HG03060 (cell line): ENCODE measurements around the gene PCGF6.

Experiments used
- ATAC-seq: cut with Tn5 transposase; IDR thresholded peaks from one replicate; pipeline ENCODE4 v1.9.1; 2021; ENCODE audit warnings: low read depth, moderate number of reproducible peaks; ENCODE audit not compliant: unreplicated experiment

Gene PCGF6

DNA sequence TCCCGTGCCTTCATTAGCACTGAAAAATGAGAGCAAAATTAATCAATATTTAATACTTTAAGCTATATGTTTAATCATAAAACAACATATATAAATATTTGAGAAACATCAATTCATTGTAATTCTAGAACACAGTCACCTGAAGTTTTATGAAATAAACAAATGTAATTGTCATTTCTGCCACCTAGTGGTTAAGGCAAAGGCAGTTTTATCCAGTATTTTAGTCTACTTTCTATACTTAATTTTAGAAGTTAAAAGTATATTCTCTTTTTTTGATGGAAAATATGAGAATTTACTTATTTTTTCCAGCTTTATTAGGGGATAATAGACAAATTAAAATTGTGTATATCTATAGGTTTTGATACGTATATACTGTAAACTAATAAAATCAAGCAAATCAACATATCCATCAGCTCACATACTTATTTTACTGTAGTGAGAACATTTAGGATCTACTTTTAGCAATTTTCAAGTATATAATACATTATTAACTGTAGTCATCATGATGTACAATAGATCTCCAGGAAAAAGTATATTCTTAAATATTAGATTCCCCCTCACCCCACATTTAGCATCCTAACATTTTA lies 16.9 kb downstream of the PCGF6 start:
- ATAC-seq, result no peak

DNA sequence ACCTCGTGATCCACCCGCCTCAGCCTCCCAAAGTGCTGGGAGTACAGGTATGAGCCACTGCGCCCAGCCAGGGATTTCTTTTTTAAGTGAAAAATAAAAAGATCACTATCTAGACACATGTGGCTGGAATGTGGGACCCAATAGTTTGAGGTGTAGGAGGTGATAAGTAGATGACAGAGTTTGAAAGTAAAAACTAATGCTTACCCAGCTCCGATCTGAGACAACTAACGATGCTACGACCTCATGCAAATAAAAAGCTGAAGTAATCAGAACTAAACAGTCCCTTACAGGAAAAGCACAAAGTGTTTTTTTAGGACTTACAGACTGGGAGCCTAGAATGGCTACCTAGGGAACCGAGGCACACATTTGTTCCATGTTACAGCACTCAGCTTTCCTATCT lies 23.0 kb downstream of the PCGF6 start:
- ATAC-seq, result no peak

DNA sequence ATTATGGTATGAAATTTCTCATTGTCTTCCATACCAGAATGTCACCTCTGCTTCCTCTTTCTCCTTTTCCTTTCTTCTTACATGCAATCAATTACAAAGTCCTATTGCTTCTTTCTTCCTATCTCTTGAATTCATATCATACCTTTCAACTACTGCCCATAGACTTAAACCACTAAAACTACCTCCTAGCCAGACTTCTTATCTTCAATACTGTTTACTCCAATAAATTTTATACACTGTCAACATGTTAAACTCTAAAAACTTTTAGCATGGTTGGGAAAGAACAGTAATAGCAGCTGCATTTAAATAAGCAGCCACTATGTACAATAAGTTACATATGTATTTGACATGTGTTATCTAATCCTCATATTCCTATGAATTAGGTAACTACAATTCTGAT lies 34.9 kb downstream of the PCGF6 start:
- ATAC-seq, result no peak

DNA sequence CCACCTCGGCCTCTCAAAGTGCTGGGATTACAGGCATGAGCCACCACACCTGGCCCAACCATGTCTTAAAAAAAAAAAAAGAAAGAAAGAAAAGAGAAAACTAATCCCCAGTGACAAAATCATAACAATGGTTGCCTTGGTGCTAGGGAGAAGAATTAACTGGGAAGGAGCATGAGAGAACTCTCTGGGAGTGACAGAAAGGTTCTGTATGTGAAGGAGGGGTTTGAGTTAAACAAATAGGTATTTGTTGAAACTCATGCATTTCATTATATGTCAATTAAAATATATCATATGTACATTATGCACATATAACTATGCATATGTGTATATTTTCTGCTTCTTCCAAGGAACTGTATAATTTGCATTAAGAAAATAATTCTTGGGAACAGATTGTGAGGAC lies 40.7 kb downstream of the PCGF6 start:
- ATAC-seq, result no peak

DNA sequence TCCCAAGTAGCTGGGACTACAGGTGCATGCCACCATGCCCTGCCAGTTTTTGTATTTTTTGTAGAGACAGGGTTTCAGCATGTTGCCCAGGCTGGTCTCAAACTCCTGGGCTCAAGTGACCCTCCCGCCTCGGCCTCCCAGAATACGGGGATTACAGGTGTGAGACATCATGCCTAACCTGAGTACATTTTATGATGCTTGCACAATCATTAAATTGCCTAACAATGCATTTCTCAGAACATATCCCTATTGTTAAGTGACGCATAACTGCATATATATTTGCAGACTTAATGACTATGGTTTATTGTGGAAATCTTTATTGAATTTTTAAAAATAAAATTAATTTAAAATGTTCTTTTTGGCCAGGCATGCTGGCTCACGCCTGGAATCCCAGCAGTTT lies 43.3 kb downstream of the PCGF6 start:
- ATAC-seq, result no peak

DNA sequence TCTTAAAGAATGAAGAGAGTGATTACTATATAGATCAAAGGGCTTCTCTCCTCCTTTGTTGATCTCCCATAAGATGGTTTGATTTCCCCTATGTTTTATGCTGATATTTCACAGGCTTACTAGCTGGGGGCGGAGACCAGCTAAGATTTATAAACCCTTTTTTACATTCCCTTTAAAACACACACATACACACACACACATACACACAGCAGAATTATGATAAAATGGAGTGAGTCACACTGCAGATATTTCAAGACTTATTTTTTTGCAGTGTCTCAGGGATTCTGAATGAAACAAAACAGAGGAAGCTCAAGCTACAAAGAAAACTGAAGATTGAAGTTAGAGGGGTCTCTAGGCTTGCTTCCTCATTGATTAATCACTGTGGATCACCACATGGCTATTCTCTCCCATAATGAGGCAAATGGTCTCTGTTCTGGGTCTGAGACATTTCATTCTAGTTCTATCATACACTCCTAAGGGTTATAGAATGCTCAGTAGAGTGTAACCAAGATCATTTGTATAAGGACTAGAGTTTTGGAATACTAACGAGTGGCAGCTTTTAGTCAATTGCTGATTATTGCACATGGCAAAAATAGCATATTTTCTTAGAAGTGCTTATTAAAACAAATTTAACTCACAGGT lies 55.4 kb downstream of the PCGF6 start:
- no peak for ATAC-seq

DNA sequence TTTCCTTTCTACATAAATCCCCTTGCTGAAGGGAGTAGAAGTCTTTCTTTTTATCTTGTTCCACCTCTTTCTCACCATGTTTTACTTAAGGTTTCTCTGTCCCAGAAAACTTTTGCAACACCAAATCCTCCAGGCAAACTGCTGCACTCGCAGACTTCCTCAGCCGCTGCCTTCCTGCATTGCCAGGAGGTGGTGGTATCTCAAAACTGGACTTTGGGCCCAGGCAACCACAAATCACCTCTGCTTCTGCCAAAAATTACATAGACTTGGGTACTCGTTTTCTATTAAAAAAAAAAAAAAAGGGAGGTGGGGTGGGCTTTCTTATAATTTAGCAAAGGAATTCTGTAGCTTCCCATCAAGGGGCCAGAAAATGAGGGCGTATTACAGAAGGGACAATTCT lies 59.4 kb downstream of the PCGF6 start:
- no peak for ATAC-seq

DNA sequence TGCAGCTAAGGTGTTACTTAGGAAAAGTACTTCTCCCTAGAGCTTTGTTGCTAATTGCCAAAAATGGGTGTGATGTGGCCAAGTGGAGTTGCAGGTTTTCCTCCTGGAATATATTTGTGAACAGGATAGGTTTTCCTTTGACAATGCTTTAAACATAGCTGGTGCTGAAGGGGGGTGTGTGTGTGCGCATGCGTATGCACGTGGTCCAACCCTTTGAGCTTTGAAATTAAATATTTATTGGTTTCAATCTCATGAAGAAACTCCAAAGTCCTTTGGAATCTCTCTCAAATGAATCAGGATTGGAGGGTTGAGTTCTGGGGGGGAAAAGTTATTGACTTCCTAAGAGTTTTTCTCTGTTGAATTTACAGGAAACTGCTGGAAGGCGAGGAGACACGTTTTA lies 62.9 kb downstream of the PCGF6 start:
- ATAC-seq, result no peak

DNA sequence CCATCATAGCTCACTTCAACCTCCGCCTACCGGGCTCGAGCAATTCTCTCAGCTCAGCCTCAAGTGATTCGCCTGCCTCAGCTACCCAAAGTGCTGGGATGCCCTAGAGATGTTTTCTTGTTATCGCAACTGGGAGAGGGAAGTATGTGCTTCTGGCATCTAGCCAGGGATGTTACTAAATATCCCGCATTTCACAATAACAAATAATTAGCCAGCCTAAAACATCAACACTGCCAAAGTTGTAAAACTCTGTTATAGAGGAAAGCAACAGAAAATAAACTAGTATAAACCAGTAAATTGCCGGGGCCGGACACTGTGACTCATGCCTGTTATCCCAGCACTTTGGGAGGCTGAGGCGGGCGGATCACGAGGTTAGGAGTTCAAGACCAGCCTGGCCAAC lies 66.8 kb downstream of the PCGF6 start:
- ATAC-seq, result no peak

DNA sequence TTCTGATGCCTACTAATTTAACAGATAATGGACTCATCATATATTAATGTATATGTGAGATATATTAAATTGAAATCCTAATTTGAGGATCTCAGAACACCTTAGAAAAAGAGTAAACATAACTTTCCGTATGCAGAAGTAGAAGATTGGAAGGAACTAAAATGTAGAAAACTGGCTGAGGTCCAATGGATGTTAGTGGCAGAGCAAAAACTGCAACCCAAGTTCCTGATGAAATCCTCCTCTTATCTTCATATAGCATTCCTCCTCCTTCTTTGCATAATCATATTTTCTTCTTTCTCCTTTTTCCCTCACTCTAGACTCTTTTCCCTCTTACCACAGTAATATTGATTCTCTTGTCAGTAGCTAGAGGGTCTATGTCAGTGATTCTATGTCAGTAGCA lies 68.0 kb downstream of the PCGF6 start:
- no peak for ATAC-seq

DNA sequence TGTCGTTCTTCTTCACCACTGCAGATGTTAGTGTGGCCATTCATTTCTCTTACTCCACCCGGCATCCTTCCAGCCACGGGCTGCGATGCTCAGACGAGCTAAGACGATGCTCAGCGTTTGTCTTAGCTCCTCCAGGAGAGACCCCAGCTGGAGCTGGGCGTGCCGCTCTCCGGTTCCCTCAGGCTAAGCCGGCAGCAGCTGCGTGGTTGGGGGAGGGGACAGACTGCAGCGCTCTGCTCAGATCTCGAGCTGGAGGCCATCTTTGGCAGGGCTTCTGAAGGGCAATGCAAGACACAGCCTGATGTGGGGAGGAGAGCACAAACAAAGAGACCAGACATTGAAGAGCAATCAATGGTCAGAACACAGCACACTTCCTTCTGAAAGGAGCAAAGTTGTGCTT lies 69.2 kb downstream of the PCGF6 start:
- ATAC-seq, result no peak

DNA sequence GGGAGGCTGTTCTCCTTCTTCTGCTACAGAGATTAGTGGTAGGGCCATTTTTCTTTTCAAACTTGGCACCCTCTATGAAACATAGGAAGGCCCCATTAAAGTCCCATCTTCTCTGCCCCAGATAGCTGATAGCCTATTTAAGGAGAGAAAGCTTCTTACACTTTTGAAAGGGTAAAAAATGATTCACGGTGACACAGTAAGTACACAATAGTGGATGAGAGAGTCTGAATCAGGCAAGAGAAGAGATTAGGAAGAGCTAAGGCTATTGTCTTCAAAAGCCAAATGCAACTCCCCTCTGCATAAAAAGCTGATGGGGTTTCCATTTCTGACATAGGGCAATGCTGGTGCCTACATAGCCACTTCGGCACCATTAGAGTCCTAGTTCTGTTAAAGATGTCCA lies 70.4 kb downstream of the PCGF6 start:
- no peak for ATAC-seq

DNA sequence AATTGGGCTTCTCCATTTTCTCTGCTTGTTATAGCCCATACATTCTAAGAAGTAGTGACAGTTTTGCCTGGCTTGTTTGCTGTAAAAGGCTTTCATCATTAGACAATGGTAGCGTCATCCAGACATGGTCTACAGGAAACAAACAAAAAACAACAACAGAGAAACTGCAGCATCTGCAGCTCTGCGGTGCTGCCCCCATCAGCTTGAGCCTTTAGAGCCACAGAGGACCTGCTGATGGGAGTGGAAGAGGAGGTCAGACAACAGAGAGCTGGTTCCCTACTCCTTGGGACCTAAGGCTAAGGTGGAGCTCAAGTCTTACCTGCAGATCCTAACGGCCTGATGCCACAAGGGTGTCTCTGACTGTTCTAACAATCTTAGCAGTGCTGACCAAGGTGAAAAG lies 70.9 kb downstream of the PCGF6 start:
- no peak for ATAC-seq

DNA sequence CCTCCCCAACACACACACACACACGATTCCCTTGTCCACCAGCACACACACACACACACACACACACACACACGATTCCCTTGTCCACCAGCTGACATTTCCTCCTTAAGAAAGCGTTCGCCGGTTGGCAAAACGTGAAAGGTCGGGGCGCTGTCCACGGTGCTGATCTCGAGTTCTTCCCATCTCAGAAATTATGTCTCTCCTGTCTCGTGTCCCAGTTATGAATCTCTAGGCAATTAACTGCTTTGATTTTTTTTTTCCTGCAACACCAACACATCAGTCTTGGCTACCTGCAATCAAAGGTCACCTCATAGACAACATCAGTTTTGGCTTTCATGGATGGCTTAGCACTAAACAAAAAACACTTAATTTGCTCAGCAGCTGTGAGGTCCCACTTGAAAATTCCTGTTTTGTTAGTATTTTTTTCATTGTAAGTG lies 72.1 kb downstream of the PCGF6 start:
- ATAC-seq, result no peak

DNA sequence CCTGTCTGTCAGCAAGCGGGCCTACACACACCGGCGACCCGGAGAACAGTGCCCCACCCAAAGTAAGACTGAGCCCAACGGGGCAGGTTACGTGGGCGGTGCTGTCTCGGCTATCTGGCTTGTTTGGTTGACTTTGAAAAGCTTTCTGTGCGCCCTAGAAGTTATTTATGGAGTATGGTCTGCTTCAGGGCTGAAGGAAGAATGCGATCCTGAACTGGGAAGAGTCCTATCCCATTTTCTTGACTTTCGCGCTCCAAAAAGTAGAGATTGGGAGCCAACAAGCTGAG lies 72.5 kb downstream of the PCGF6 start:
- ATAC-seq, result no peak

DNA sequence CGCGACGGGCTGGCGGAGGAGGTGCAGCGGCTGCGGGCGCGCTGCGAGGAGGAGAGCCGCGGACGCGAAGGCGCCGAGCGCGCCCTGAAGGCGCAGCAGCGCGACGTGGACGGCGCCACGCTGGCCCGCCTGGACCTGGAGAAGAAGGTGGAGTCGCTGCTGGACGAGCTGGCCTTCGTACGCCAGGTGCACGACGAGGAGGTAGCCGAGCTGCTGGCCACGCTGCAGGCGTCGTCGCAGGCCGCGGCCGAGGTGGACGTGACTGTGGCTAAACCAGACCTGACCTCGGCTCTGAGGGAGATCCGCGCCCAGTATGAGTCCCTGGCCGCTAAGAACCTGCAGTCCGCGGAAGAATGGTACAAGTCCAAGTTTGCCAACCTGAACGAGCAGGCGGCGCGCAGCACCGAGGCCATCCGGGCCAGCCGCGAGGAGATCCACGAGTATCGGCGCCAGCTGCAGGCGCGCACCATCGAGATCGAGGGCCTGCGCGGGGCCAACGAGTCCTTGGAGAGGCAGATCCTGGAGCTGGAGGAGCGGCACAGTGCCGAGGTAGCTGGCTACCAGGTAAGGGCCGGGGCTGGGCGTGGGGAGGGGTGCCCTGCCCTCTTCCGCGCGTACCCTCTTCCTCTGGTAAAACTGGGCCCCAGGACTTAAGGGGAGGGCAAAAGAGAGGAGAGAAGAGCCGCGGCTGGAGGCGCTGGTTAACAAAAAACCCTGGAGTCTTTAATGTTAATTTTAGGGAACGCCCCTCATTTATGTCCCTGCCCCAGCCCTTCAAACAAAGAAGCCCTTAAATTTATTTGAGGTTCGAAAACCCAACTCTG lies 73.0 kb downstream of the PCGF6 start:
- no peak for ATAC-seq

DNA sequence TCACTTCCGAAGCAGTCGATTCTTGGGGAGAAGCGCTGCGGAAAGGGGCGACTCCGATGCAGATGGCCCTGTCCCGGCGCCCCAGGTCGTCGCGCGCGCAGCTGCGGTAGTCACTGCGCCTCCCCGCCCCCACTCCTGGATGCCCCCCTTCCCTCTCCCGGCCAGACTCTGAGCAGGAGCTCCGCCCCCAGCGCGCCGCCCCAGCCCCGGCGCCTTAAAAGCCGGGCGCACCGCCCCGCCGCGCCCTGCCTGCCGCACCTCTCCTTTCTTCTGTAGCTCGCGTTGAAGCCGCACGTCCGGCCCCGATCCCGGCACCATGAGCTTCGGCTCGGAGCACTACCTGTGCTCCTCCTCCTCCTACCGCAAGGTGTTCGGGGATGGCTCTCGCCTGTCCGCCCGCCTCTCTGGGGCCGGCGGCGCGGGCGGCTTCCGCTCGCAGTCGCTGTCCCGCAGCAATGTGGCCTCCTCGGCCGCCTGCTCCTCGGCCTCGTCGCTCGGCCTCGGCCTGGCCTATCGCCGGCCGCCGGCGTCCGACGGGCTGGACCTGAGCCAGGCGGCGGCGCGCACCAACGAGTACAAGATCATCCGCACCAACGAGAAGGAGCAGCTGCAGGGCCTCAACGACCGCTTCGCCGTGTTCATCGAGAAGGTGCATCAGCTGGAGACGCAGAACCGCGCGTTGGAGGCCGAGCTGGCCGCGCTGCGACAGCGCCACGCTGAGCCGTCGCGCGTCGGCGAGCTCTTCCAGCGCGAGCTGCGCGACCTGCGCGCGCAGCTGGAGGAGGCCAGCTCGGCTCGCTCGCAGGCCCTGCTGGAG lies 73.8 kb downstream of the PCGF6 start, which contains the start of gene INA:
Gene INA (plus strand): TSS at position 243 of the 817 bp plus-strand sequence. CDS start 74 bp downstream, at position 317.
- ATAC-seq, result no peak

DNA sequence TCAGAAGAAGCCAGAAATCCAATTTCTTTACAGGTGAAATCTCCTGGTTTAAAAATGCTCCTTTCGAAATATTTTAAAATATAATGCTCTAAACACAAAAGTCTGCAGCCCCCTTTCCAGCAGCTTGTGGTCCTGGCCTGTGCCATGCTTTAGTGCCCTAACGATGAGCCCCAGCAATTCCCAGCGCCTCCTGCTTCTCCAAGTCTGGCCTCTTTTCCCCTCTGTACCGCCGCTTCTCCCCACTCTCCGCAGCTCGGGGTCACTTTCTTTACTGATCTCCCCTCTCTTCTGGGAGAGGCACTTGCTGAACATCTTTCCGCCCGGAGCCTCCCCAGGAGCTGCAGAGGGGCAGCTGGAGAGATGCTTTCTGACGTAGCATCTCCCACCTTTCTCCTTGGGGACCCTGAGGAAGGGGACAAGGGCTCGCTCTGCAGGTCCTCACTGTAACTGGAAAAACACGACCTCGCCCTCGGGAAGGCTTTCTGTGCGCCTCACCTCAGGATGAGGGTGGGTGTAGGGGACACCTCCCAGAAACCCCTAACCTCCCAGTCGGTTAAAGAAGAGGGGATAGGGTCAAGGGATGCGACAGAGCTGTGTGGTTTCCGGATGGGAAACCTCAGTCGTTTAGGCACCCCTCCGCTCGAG lies 74.6 kb downstream of the PCGF6 start:
- no peak for ATAC-seq

DNA sequence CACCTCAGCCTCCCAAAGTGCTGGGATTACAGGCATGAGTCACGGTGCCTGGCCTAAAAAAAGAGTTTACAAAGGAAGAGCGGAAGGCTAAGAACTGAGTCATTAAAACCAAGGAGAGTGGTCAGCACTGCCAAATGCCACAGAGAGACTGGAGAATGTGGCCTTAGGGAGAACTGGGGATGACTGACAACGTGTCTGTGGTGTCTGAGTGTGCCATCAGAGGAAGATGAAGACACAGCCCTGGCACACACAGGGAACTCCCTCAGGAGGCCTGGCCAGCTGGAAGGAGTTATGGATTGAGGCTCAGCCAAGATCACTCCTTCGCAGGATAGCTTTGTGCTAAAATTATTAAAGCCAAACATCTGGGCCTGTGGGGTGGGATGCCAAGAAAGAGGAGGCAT lies 77.9 kb downstream of the PCGF6 start:
- no peak for ATAC-seq

DNA sequence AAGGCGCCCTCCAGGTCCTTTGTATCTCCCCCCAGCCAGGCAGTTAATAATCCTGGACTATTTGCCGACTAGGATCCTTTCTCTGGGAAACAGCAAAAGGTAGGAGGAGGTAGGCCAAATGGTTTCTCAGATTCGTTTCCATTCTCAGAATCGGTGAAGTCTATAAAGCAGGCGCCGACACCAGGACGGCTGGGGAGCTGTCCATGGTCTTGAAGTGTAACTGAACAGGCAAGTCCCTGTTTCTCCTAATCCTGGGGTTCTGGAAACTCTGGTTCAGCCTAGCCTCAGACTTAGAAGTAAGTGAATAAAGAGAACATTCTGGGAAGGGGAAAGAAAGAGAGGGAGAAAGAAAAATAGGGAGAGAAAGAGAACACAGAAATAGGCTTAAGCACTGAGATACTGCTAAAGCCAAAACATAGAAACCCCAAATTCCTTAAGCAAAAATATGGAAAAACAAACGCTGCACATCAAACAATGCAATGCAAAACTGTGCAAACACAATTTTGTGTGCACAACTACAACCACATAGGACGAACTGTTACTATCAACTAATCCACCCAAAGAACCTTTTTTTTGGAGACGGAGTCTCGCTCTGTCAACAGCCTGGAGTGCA lies 85.1 kb downstream of the PCGF6 start:
- no peak for ATAC-seq
